HFFc6 (cell line): ENCODE data around the gene TXN2. TPM values are rescaled to one million over a fixed set of nuclear protein-coding genes. Genes with fewer than 3 reads are reported as not detected.

Experiments used
- DNase-seq: peaks from one replicate; pipeline ENCODE4 v3.0.0-alpha.2; 2018
- H3K27ac Mint-ChIP-seq: 2 replicates; pipeline ENCODE4 v1.8.0; 2020; ENCODE audit warnings: mild to moderate bottlenecking, mixed read lengths
- H3K27me3 Mint-ChIP-seq: 2 replicates; pipeline ENCODE4 v1.8.0; 2021; ENCODE audit warnings: mild to moderate bottlenecking, moderate library complexity, mixed read lengths; ENCODE audit not compliant: insufficient read depth
- H3K36me3 Mint-ChIP-seq: 2 replicates; pipeline ENCODE4 v1.8.0; 2021; ENCODE audit warnings: low read depth, mixed read lengths
- H3K4me1 Mint-ChIP-seq: 2 replicates; pipeline ENCODE4 v1.8.0; 2020; ENCODE audit warnings: low read depth, mixed read lengths
- H3K4me3 Mint-ChIP-seq: 2 replicates; pipeline ENCODE4 v1.8.0; 2020; ENCODE audit warnings: mild to moderate bottlenecking, moderate library complexity, mixed read lengths
- H3K9me3 Mint-ChIP-seq: 2 replicates; pipeline ENCODE4 v1.8.0; 2020; ENCODE audit warnings: mild to moderate bottlenecking, mixed read lengths
- CTCF ChIP-seq: fragments of 200-600 bp; sonication (generic); IDR thresholded peaks from 2 replicates; pipeline ENCODE4 v1.5.0; 2021; ENCODE audit warnings: antibody characterized with exemption, mild to moderate bottlenecking
- total RNA-seq, 6 experiments: library from RNA; stranded (reverse); fragmentation: NEBNext Ultra II Directional; extraction: Animal tissue kit (Norgen Biotek cat#: 25700); gene quantifications; 2 replicates in 1 of 6; 3 replicates in 5 of 6; pipeline ENCODE4 v1.2.3, GENCODE V29; 2021

Gene TXN2
- total RNA-seq, 6 experiments from 2014 or later: 90.3 to 109 (median 96.1) TPM

GRCh38 chr22:36507518-36508010, 26.1 kb upstream of the TXN2 start:
- Mint-ChIP-seq H3K9me3 (no peaks in the 10 kb centered on the region), H3K27me3 (peaks cover 2% of the 10 kb centered on the region), H3K4me1 (peaks cover 6% of the 10 kb centered on the region), H3K4me3 (no peak overlapping the region), H3K36me3 (peaks cover 13% of the 10 kb centered on the region), H3K27ac (no peak overlapping the region; the same call in 1 of the 2 replicates)
- TF ChIP-seq CTCF: no peak
- no peak for DNase-seq

- no peak for DNase-seq
- H3K36me3 Mint-ChIP-seq: peaks cover 6% of the 10 kb centered on the region
- H3K9me3 Mint-ChIP-seq: no peaks in the 10 kb centered on the region
- H3K27me3 Mint-ChIP-seq: peaks cover 2% of the 10 kb centered on the region
- H3K27ac Mint-ChIP-seq: no peak within 1 kb of the TSS; the same call in 1 of the 2 replicates
- H3K4me3 Mint-ChIP-seq: 0 out of 2 replicates have a peak within 1 kb of the TSS, but pooled peaks have one; percentile 13
- TF ChIP-seq CTCF: no peak
- peaks cover 6% of the 10 kb centered on the region for H3K4me1 Mint-ChIP-seq
Measured at GRCh38 chr22:36506637-36507517, 25.4 kb upstream of the TXN2 start, which contains the start of gene FOXRED2. Gene FOXRED2 (minus strand): TSS chr22:36507040. CDS start chr22:36506422, 618 bp downstream.

- Mint-ChIP-seq H3K4me3 (no peak overlapping the region), H3K27me3 (peaks cover 2% of the 10 kb centered on the region; the same call in 1 of the 2 replicates), H3K27ac (no peak overlapping the region), H3K9me3 (no peaks in the 10 kb centered on the region), H3K36me3 (0 out of 2 replicates have a peak, but pooled peaks cover under 1% of the 10 kb centered on the region), H3K4me1 (peaks cover 6% of the 10 kb centered on the region)
- TF ChIP-seq CTCF: no peak
- no peak for DNase-seq
Measured at GRCh38 chr22:36505998-36506635, 24.7 kb upstream of the TXN2 start.

- H3K27ac Mint-ChIP-seq: no peak overlapping the region
- TF ChIP-seq CTCF: peak; percentile 25; the same call in 1 of the 2 replicates
- H3K27me3 Mint-ChIP-seq: peaks cover 7% of the 10 kb centered on the region
- H3K4me3 Mint-ChIP-seq: no peak overlapping the region
- no peaks in the 10 kb centered on the region for H3K4me1 Mint-ChIP-seq
- H3K36me3 Mint-ChIP-seq: no peaks in the 10 kb centered on the region
- no peaks in the 10 kb centered on the region for H3K9me3 Mint-ChIP-seq
- no peak for DNase-seq
Measured at GRCh38 chr22:36497910-36498665, 16.6 kb upstream of the TXN2 start.

GRCh38 chr22:36493690-36494110, 12.3 kb upstream of the TXN2 start:
- H3K4me3 Mint-ChIP-seq: no peak overlapping the region
- no peaks in the 10 kb centered on the region for H3K36me3 Mint-ChIP-seq
- no peaks in the 10 kb centered on the region for H3K9me3 Mint-ChIP-seq

More at GRCh38 chr22:36493690-36494110, 12.3 kb upstream of the TXN2 start:
- TF ChIP-seq CTCF: no peak
- Mint-ChIP-seq H3K27me3 (peaks cover 5% of the 10 kb centered on the region), H3K27ac (no peak overlapping the region), H3K4me1 (no peaks in the 10 kb centered on the region)
- no peak for DNase-seq
